ENCODE data around the gene SMAD3.

Gene SMAD3

DNA sequence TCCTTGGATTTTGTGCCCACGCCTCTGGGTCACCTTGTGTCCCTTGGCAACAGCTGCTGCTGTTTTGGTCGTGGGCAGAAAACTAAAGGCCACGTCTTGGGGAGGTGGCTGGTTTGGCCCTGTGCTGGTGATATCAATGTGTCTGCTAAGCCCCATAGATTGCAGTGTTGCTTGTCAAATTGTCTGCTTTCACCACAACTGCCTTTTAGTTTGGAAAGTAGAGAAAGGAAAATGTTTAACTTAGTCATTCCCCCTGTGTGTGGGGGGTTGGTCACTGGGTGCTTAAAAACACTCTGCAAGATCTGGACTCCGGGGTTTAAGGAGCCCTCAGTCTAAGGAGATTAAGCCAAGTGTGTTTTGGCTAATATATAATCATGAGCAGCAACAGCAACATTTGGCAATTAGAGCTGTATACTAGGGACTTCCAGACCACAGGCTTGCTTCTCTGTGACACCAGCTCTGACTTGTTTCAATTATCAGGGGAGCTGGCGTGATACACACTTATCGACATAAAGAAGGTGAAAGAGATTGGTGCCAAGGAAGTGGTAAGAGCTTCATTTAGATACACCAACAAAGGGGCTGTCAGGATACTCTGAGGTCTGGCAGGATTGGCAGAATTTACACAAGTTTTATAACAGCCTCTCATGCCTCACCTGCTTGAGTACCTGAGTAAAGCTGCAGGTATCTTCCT lies 3.5 kb downstream of the SMAD3 start:
- Histone ChIP-seq H3K4me3 (replicated peaks; ENCODE audit: insufficient read depth, low read length) (no peak overlapping the region), H3K27me3 (ENCODE audit: insufficient read depth, poor library complexity, severe bottlenecking) (no peaks in the 10 kb centered on the region), H3K27ac (replicated peaks) (no peak overlapping the region)
- no peak for DNase-seq (ENCODE audit: low read depth in 1 of 2, low spot score in 1 of 2)
- TF ChIP-seq POLR2AphosphoS5 (IDR thresholded peaks at IDR 0.05; ENCODE audit: low read depth) (no peak), GABPA (IDR thresholded peaks at IDR 0.05; ENCODE audit: low read depth) (no peak), SPI1 (IDR thresholded peaks at IDR 0.05; ENCODE audit: borderline replicate concordance, low read depth) (no peak), CTCF (IDR thresholded peaks at IDR 0.05; ENCODE audit: insufficient read depth, low read length) (no peak), REST (IDR thresholded peaks at IDR 0.05; ENCODE audit: insufficient replicate concordance, low read depth) (no peak)

- no peak overlapping the region for H3K4me3 ChIP-seq (replicated peaks; ENCODE audit: insufficient read depth, low read length)
- TF ChIP-seq REST (IDR thresholded peaks at IDR 0.05; ENCODE audit: insufficient replicate concordance, low read depth), result no peak
- TF ChIP-seq POLR2AphosphoS5 (IDR thresholded peaks at IDR 0.05; ENCODE audit: low read depth), result no peak
- no peak for TF ChIP-seq GABPA (IDR thresholded peaks at IDR 0.05; ENCODE audit: low read depth)
- TF ChIP-seq SPI1 (IDR thresholded peaks at IDR 0.05; ENCODE audit: borderline replicate concordance, low read depth), result no peak
- TF ChIP-seq CTCF (IDR thresholded peaks at IDR 0.05; ENCODE audit: insufficient read depth, low read length), result no peak
- no peak overlapping the region for H3K27ac ChIP-seq (replicated peaks)
- DNase-seq (ENCODE audit: low read depth in 1 of 2, low spot score in 1 of 2), result no peak
- H3K27me3 ChIP-seq (ENCODE audit: insufficient read depth, poor library complexity, severe bottlenecking), result no peaks in the 10 kb centered on the region
Observed at GRCh38 chr15:67070150-67070549, 4.7 kb downstream of the SMAD3 start.

DNA sequence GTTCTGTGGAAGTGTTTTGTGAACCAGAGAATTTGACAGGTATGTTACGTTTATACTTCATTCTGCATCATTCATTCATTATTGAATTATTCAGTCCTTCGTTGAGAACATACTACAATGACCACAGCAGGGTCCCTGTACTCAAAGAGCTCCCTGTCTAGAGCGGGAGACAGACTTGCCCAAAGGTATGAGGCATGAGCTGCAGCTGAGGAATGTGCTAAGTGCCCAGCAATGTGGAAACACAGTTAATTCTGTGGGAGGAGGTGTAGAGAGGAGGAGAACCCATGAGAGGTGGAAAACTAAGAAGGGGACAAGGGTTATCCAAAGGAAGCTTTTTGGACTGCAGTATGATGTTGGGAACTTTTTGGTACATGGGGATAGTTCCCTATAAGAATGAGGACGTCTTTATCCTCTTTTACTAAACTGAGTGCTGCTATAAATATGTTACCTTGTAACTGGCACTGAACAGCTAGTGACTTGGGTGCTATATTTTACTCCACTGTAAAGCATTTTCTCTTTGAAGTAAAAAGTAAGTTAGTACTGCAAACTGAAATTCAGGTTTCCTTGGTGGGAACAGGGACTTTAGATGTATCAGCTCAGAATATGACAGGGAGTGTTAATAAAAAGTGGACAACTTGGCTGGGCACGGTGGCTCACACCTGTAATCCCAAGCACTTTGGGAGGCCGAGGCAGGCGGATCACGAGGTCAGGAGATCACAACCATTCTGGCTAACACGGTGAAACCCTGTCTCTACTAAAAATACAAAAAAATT lies 5.7 kb downstream of the SMAD3 start:
- TF ChIP-seq CTCF (IDR thresholded peaks at IDR 0.05; ENCODE audit: insufficient read depth, low read length), result no peak
- no peak for TF ChIP-seq SPI1 (IDR thresholded peaks at IDR 0.05; ENCODE audit: borderline replicate concordance, low read depth)
- TF ChIP-seq REST (IDR thresholded peaks at IDR 0.05; ENCODE audit: insufficient replicate concordance, low read depth), result no peak
- no peak for TF ChIP-seq GABPA (IDR thresholded peaks at IDR 0.05; ENCODE audit: low read depth)
- TF ChIP-seq POLR2AphosphoS5 (IDR thresholded peaks at IDR 0.05; ENCODE audit: low read depth), result no peak

More for the DNA sequence above, 5.7 kb downstream of the SMAD3 start:
- Histone ChIP-seq H3K27ac (replicated peaks) (no peak overlapping the region), H3K4me3 (replicated peaks; ENCODE audit: insufficient read depth, low read length) (no peak overlapping the region), H3K27me3 (ENCODE audit: insufficient read depth, poor library complexity, severe bottlenecking) (no peaks in the 10 kb centered on the region)
- no peak for DNase-seq (ENCODE audit: low read depth in 1 of 2, low spot score in 1 of 2)
